NT2/D1 (cell line): Measurements from ENCODE around the gene AVPR1B.

Source experiments
- YY1 ChIP-seq: IDR thresholded peaks from 2 replicates; pipeline ENCODE4 v1.6.1; 2011; ENCODE audit not compliant: insufficient read length, insufficient read depth
- ZNF274 ChIP-seq: IDR thresholded peaks from 2 replicates; pipeline ENCODE4 v1.6.1; 2011; ENCODE audit warnings: mild to moderate bottlenecking, low read depth, low read length

DNA sequence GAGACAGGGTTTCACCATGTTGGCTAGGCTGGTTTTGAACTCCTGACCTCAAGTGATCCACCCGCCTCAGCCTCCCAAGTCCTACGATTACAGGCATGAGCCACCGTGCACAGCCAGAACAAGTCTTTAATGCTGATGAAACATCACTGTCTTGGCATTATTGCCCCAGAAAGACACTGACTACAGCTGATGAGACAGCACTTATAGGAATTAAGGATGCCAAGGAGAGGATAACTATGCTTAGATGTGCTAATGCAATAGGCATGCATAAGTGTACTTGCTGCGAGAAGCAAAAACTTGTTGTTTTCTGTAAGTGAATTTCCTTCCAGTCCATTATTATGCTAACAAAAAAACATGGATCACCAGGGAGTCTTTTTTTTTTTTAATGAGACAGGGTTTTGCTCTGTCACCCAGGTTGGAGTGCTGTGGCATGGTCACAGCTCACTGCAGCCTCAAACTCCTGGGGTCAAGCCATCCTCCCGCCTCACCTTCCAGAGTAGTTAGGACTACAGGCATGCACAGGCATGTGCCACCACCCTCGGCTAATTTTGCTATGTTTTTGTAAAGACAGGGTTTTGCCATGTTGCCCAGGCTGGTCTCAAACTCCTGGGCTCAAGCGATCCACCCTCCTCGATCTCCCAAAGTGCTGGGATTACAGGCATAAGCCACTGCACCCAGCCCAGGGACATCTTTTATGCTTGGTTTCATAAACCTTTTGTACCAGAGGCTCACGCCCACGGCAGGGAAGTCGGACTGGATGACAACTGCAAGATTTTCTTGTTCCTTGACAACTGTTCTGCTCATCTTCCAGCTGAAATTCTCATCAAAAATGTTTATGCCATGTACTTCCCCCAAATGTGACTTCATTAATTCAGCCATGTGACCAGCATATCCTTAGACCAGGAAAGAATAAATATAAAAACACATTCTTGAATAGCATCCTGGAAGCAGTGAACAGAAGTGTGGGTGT is 41.1 kb downstream of the AVPR1B start:
- TF ChIP-seq ZNF274 (no peak), YY1 (no peak)
